ENCODE data around the gene EEF1A2.

DNA sequence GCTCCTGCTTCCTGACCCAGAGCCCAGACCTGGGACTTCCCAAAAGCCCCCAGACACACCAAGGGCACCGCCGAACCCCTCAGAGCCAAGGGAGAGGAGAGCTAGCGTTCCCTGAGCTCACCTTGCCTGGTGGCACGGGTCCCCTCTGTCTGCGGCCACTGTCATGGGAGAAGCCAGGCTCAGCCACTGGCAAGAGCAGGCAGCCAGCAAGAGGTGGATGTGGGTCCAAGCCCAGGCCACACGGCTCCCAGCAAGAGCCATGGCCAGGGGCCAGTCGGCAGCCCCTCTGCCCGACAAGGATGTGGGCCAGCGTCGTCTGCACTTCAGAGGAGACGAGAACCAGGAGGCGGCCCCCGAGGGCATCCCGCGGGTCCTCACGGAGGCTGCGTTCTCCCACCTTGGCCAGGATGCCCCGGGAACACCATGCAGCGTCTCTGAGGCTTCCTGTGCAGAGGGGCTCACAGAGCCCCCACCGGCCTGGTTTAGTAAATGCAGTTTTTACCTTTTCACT is 19.5 kb upstream of the EEF1A2 start:
- TF ChIP-seq CREB1 (CRISPR knock-in tag; IDR thresholded peaks at IDR 0.05) (no peak), USF2 (CRISPR knock-in tag; IDR thresholded peaks at IDR 0.05) (no peak), NR3C1 (CRISPR knock-in tag; conservative IDR thresholded peaks at IDR 0.05; ENCODE audit: low read depth) (no peak), NR1H2 (CRISPR knock-in tag; IDR thresholded peaks at IDR 0.05) (no peak), CTCF (IDR thresholded peaks at IDR 0.05) (no peak), MLX (CRISPR knock-in tag; IDR thresholded peaks at IDR 0.05) (no peak), CREM (CRISPR knock-in tag; IDR thresholded peaks at IDR 0.05) (no peak), E2F1 (CRISPR knock-in tag; IDR thresholded peaks at IDR 0.05) (no peak), FOXP1 (CRISPR knock-in tag; IDR thresholded peaks at IDR 0.05; ENCODE audit: borderline replicate concordance) (no peak)
- TF ChIP-seq, protein P1, sequence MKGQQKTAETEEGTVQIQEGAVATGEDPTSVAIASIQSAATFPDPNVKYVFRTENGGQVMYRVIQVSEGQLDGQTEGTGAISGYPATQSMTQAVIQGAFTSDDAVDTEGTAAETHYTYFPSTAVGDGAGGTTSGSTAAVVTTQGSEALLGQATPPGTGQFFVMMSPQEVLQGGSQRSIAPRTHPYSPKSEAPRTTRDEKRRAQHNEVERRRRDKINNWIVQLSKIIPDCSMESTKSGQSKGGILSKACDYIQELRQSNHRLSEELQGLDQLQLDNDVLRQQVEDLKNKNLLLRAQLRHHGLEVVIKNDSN (CRISPR knock-in tag; IDR thresholded peaks at IDR 0.05), result no peak

All from WTC11 (cell line).